Measurements from ENCODE around the gene TPCN1.

- TF ChIP-seq CTCF (IDR thresholded peaks at IDR 0.05) = no peak
- TF ChIP-seq POLR2A (IDR thresholded peaks at IDR 0.05) = no peak
- TF ChIP-seq POLR2AphosphoS5 (IDR thresholded peaks at IDR 0.05) = no peak
These were observed 12.7 kb downstream of the TPCN1 start for GRCh38 chr12:113233967-113234366.

Measured in transverse colon (tissue), 4 donors.